HG03432 (cell line): ENCODE data around the gene GRK4.
A peak's percentile ranks its signal among the peaks of the same experiment; 100 is the strongest.
"Not testable (repeated sequence)": the region's sequence is repeated elsewhere in the genome, so short reads cannot be mapped to it uniquely, and the experiment has no call there.

Source experiments
- ATAC-seq: cut with Tn5 transposase; IDR thresholded peaks from one replicate; pipeline ENCODE4 v1.9.1; 2021; ENCODE audit warnings: mild to moderate bottlenecking, moderate library complexity; ENCODE audit not compliant: unreplicated experiment

The GRK4 gene

DNA sequence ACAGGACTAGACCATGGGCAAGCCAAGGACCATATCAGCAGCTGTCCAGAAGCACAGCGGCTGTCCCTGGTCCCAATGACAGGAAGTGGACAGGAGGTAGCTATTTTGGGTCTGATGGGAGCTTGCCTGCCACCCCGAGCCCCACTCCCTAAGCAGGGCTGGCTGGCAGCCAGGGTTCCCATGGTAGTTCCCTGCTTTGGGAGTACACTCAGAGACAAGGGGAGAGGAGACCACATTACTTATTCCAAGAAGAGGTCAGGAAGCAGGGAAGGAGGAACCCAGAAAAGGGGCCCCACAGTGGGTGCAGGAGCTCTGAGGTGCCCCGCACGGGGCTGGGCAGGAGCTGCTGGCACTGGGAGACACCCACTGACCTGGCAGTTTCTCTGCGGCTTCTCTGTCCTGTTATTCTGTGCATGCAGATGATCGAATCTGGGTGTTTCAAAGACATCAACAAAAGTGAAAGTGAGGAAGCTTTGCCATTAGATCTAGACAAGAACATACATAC lies 74.6 kb downstream of the GRK4 start:
- no peak for ATAC-seq

DNA sequence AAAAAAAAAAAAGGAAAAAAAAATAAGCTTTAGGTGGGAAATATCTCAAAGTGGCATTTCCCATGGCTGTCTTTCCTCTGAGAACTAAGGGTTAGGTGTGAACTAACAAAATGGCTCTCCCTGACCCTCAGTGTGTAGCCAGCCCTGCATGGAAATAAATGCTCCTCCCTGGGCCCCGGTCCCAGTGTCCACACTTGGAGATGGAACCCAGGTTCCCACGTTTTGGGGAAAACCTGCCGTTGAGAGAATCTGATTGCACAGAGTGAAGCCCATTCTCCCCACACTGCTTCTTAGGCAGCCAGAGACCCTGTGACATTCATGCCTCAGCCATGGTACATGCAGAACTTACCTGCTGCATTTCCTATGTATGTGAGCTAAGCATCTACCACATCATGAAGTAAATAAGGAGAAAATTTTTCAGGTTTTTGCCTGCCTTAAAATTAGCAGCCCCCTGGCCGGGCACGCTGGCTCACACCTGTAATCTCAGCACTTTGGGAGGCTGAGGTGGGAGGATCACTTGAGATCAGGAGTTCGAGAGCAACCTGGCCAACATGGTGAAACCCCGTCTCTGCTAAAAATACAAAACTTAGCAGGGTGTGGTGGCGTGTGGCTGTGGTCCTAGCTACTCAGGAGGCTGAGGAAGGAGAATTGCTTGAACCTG lies 76.5 kb downstream of the GRK4 start:
- ATAC-seq: no peak

DNA sequence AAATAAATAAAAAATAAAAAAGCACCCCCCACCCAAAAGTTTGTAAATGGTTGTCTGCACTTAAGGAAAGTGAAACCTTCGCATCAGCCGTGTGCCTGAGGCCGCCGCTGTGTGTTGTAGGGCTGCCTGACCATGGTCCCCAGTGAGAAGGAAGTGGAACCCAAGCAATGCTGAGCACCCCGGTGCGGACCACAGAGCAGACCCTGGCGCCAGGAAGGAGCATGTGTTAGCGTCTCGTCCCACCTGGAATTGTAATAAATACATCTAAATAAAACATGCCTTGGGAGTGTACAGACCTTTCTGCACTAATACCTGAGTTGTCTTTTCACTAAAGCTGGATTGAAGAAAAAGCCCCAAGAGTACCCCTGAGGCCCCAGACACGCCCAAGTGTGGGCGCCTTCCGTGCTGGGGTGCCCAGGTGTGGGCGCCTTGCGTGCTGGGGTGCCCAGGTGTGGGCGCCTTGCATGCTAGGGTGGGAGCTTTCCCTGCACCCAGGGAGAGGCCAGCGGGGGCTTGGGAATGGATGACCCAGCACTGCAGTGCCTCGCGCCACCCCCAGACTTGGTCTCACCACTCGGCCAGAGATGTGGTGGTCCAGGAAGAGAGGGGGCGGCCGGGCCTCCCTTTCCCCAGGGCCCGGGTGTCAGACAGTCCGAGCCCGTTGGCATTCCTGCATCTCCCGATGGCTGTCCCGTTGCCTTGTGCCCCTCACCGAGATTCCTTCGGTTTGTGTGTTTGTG lies 77.3 kb downstream of the GRK4 start:
- no peak for ATAC-seq

DNA sequence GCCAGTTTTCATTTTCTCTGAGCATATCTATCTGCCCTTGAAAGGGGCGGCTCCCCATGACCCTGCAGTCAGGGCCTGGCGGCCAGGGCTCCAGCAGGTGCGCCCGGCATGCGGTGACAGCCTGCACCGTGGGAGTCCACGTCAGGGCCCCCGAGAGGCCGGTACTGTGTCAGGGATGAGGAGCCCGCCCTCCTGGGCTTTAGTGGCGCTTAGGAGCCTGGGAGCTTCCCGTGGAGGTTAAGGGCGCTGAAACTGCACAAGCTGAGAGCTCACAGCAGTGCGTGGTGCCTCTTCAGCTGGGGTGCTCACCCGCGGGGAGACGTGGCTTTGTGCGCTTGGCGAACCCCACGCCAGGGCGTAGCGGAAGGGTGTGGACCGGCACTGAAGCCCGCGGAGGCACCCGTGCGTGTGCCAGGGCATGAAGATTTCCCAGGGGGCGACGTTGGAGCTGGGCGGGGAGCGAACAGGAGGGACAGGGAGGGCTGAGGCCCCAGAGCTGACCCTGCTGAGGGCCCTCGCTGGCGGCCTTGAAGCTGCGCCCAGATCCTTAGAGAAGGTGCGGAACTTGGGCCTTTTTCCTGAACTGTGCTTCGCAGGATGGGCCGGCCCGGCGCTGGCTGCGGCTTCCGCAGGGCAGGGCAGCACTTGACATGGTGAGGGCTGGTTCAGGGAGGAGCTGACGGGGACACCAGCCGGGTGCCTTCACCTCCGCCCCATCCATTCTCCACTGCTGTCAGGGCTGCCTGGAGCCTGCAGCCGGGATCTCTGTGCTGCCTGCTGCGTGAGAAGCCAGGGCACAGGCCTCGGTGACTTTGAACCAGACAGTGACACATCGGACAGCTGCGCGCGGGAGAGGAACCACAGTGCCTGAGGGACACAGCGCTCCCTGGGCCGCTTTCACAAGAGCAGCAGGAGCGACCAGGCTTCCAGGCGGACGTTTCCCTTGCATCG lies 78.1 kb downstream of the GRK4 start:
- ATAC-seq: peak; percentile 29

DNA sequence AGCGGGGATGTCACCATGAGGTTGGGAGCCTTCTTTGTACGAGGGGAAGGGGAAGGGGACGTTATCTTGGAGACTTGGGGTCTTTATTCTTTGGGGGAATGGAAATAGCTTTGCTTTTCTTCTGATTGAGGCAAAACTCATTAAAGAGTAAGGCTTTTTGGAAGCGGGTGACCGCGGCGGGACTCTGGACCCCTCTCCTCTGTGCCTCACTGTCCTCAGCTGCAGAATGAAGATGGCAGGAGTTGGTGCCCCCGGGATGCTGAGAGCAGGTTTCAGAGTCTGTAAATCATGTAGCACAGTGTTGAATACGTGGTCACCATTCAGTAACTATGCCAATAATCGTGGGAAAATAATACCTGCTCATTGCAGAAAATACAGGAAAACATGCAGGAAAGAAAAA lies 78.9 kb downstream of the GRK4 start:
- no peak for ATAC-seq

DNA sequence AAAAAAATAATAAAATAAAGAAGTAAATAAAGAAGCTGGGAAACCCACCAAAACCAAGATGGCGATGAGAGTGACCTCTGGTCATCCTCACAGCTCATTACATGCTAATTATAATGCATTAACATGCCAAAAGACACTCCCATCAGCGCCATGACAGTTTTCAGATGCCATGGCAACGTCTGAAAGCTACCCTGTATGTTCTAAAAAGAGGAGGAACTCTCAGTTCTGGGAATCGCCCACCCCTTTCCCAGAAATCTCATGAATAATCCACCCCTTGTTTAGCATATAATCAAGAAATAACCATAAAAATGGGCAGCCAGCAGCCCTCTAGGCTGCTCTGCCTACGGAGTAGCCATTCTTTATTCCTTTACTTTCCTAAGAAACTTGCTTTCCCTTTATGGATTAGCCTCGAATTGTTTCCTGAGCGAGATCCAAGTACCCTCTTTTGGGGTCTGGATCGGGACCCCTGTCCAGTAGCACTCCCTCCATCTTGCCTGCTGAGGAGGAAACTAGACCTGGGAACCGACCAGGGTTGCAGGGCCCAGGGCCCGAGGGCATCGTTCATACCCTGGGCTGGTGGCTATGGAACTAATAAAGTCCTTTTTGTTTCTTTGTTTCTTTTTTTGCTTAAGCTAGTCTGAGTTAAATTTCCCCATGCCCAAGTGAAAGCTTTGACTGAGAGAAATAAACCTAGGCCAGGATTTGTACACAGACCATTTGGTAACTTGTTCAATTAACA lies 80.1 kb downstream of the GRK4 start:
- no peak for ATAC-seq

DNA sequence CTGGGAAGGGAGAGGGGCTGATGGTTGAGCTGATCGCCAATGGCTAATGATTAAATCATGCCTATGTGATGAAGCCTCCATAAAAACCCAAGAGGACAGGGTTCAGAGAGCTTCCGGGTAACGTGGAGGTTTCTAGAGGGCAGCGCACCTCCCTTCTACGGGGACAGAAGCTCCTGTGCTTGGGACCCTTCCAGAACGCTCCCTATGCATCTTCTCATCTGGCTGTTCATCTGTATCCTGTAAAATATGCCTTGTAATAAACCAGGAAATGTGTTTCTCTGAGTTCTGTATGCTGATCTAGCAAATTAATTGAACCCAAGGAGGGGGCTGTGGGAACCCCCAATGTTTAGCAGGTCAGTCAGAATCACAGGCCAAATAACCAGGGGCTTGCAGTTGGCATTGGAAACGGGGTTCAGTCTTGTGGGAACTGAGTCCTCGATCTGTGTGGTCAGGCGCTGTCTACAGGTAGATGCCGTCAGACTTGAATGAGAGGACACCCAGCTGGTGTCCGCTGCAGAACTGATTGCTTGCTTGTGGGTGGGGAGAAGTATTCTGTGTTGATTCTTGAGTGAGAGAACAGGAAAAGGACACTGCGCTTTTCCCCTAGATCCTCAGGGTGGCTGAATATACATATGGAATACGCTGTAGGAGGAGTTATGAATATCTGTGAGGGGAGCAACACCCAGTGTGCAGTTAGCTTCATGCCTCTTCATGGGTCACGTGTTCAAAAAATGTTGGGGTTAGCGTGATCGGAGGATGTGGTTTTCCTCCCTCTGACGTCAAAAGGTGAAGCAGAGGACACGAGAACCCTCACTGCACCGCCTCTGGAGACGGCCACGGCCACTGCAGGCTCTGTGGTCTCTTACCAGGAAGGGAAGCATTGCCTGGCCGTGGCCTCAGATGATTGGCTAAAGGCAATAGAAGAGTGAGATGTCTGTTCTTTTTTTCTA lies 81.8 kb downstream of the GRK4 start:
- no peak for ATAC-seq

DNA sequence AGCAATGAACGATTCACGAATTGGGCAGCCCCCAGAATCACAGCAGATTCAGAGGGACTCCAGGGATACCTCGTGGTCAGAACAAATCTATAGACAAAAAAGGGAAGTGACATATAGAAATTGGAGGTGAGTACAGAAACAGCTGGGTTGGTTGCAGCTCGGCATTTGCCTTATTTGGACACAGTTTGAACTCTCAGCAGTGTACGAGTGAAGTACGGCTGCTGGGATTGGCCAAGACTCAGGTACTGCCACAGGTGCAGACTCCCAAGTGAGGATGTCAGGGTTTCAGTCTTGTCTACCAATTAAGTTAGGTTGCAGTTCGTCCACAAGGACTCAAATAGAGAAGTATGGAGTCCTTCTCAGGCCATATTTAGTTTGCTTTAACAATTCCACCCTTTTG lies 82.8 kb downstream of the GRK4 start:
- no peak for ATAC-seq

DNA sequence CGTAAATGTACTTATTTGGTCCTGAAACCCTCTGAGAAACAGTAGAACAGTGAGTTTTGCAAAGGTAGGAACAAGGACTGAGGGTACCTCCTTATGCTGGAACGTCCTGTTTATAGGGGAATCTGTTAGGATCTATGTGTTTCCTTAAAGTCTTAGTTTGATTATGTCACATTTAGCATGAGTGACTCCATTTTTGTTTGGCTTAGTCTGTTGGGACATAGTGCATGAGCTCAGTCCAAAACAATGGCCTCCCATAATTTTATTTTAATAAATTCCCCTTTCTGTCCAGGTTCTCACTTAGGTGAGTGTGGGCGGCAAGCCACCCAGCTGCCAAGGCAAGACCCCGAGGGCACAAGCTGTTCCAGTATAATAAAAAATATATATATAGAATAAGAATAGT lies 83.3 kb downstream of the GRK4 start:
- ATAC-seq: no peak

DNA sequence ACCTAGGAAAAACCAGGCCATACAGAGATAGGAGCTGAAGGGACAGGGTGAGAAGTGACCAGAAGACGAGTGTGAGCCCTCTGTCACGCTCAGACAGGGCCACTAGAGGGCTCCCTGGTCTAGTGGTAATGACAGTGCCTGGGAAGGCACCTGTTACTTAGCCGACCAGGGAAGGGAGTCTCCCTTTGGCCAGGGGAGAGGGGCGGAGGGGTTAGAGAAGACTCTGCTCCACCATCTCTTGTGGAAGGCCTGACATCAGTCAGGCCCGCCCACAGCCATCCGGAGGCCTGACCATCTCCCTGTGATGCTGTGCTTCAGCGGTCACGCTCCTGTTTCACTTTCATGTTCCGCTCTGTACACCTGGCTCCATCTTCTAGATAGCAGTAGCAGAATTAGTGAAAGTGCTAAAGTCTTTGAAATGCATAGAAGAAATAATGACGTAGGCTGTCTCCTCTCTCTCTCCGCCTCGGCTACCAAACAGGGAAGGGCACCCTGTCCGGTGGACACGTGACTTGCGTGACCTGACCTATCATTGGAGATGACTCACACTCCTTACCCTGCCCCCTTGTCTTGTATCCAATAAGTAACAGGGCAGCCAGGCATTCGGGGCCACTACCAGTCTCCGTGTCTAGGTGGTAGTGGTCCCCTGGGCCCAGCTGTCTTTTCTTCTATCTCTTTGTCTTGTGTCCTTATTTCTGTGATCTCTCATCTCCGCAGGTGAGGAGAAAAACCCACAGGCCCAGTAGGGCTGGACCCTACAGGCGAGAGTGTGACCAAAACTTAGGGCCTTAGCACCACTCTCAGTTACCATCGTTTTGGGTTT lies 84.3 kb downstream of the GRK4 start:
- ATAC-seq: peak; percentile 94

DNA sequence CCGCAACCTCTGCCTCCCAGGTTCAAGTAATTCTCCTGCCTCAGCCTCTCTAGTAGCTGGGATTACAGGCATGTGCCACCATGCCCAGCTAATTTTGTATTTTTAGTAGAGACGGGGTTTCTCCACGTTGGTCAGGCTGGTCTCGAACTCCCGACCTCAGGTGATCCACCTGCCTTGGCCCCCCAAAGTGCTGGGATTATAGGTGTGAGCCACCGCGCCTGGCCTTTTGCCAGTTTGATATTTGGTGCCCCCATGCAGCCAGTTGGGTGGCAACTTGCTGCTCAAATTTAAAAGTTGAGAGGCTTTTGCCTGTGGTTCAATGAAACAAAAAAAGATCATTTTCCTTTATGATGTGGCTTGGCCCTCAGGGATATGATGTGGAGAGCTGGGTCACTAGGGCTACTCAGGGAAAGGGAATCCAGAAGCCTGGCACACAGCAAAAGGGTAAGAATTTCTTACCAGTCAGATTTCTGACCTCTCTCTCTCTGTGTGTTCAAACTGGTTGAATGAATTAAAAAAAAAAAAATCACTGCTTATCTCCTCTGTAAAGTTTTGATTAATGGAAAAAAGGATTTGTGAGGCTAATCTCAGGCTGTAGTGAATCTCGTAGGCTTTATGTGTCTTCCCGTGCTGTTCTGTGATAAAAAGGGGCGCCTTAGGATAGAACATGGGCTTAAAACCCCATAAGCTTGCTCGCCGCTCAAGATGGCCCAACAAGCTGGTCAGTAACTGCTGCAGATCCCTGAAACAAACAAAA lies 87.9 kb downstream of the GRK4 start:
- ATAC-seq: not testable (repeated sequence)

DNA sequence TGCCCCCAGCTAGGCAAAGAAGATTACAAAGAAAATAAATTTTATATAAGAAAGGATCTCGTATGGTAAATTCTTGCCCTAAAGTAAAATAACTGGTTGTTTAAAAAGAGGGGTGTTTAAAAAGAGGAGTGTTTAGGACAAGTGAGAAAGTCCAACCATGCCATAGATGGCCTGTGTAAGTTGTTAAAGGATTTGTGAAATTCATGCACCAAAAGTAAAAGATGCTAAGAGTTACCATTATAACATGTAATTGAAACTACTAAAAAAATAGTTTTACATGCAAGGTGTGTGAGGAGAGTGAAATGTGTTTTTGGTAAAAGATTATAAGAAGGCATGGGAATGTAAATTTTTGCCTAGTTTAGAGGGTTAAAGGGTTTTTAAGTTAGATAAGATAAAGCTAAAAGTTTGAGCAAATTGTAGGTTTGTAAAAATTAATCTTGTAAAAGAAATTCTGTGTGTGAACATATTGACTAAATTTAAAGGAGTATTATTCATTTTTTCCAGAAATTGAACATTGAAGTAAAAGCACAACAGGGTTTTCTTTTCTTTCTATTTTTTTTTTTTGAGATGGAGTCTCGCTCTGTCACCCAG lies 90.9 kb downstream of the GRK4 start:
- no peak for ATAC-seq

DNA sequence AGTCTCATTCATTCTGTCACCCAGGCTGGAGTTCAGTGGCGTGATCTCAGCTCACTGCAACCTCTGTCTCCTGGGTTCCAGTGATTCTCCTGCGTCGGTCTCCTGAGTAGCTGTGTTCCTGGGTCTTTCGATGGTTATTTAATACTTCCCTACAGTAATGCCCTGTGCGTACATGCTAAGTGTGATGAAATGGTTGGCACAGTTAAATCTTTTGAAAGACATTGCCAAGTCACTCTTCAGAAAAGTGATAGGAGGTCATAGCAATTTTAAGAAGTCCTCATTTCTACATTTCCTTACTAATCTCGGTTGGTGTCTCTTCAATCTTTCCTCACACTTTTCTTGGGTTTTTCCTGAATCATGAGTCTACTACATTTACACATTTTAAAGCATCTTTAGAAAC lies 96.6 kb downstream of the GRK4 start:
- no peak for ATAC-seq

DNA sequence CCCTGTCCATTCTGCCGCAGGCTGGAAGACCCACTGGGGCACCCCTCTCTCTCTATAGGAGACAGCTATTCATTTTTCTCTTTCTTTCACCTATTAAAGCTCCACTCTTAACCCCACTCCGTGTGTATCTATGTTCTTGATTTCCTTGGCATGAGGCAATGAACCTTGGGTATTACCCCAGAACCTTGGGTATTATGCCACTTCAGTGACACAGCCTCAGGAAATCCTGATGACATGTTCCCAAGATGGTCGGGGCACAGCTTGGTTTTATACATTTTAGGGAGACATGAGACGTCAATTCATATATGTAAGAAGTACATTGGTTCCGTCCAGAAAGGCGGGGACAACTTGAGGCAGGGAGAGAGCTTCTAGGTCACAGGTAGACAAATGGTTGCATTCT lies 97.6 kb downstream of the GRK4 start:
- ATAC-seq: no peak

DNA sequence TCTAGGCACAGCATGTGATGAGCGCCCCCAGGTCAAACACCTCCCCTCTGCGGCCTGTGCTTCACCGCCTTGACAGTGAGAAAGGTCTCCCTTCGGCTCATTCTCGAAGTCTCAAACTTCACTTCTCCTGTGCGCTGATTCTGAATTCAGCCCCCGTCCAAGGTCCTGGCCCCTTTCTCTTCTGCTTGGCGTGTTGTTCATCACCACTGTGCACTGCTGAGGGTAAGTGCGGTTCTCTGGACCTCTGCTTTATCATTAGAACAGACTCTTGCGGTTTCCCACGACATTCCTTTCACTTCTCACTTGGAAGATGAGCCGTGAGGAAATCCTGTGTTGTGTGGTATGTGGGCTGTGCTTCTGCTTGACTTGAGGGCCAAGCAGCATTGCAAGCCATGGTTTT lies 99.1 kb downstream of the GRK4 start:
- ATAC-seq: no peak

DNA sequence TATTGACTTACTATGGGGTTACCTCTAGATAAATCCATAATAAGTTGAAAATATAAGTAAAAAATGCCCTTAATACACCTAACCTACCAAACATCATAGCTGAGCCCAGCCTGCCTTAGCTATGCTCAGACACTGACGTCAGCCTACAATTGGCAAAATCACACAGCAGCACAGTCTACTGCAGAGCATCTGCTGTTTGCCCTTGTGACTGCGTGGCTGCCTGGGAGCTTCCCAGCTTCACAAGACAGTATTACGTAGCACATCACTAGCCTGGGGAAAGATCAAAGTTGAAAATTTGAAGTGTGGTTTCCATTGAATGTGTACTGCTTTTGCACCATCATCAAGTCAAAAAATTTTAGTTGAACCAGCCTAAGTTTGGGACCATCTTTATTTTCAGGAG lies 102.2 kb downstream of the GRK4 start:
- ATAC-seq: no peak

DNA sequence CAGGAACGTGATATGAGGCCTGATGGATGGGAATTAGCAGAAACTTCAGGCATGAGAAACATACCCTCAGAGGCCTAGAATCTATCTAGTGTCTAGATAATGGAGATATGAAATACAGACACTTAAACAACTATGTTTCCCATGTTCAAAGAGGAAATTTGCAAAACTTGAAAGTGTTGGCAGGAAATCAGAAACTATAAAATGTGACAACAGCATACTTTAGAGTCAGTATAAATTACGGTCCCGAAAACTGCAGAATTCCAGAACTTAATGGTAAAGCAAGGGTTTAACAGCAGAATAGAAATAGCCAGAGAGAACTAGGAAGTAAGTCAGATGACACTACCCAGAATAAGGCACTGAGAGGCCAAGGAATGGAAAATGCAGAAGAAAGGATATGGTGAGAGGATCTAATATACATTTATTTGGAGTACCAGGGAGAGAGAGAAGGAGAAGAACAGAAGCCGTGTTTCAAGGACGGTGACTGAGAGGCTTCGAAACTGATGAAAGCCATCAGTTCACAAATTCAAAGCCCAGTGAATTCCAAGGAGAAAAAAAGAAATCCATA lies 103.5 kb downstream of the GRK4 start:
- no peak for ATAC-seq
